GM12801 (cell line): ENCODE data around the gene KRT79.

Source experiments
- CTCF ChIP-seq: IDR thresholded peaks from one replicate; pipeline ENCODE4 v1.5.1; 2011; ENCODE audit warnings: control low read depth; ENCODE audit not compliant: insufficient read length; ENCODE audit errors: extremely low read depth

Gene KRT79

GRCh38 chr12:52800259-52800917 is 33.7 kb downstream of the KRT79 start:
- no peak for TF ChIP-seq CTCF

- TF ChIP-seq CTCF, result no peak
Observed at GRCh38 chr12:52799505-52800211, 34.5 kb downstream of the KRT79 start.

DNA sequence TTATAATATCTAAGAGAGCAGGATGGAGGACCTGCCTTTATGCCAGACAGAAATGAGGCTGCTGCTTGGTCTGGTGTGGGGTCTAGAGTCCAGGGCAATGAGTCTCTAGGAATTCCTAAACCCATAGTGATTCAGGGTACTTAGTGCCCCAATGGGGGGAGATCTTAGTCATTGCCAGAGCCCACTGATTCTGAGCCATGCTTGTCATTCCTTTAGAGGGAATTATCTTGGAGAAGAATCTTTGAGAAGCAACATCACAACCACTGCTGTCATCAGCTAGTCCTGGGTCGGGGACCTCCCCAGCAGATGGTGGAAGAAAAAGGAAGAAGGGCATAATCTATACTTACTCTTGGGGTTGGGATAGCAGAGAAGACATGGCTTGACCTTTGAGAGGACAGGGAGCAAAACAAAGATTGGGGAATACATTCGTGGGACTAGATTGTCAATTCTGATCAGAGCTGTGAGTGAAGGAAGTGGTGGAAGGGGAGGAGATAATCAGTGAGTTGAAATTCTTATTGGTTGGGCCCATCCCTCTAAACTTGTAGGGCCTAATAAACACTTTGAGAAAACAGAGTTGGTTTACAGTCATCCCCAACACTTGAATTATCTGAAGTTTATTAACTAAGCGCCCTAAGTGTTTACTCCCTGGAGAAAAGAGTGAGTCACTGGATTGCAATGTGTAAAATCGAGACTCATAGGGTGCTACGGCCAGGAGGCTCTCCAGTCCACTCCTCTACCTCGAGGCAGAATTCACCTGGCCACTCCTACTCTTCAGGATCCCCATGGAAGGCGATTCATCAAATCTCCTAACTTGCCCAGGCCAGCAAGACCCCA is 35.2 kb downstream of the KRT79 start:
- no peak for TF ChIP-seq CTCF

DNA sequence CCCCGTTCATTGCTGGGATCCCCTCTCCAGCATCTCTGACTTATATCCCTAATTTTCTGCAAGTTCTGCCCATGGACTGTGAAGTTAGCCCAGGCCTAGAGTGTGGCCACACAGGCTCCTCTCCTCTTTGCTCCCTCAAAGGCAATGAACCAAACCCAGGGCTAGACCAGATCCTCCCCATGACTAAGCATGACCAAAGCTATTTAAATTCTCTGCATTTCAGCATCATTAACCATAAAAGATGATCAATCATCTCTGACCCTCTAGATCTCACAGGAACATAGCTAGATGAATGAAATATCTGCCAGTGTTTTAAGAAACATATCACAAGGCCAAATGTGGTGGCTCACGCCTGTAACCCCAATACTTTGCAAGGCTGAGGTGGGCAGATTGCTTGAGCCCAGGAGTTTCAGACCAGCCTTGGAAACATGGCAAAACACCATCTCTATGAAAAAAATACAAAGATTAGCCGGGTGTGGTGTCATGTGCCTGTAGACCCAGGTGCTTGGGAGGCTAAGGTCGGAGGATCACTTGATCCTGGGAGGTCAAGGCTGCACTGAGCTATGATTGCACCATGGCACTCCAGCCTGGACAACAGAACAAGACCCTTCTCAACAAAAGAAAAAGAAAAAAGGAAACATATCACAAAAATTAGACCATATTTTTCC is 36.0 kb downstream of the KRT79 start:
- TF ChIP-seq CTCF, result no peak

- no peak for TF ChIP-seq CTCF
Observed at GRCh38 chr12:52797529-52797894, 36.6 kb downstream of the KRT79 start.

DNA sequence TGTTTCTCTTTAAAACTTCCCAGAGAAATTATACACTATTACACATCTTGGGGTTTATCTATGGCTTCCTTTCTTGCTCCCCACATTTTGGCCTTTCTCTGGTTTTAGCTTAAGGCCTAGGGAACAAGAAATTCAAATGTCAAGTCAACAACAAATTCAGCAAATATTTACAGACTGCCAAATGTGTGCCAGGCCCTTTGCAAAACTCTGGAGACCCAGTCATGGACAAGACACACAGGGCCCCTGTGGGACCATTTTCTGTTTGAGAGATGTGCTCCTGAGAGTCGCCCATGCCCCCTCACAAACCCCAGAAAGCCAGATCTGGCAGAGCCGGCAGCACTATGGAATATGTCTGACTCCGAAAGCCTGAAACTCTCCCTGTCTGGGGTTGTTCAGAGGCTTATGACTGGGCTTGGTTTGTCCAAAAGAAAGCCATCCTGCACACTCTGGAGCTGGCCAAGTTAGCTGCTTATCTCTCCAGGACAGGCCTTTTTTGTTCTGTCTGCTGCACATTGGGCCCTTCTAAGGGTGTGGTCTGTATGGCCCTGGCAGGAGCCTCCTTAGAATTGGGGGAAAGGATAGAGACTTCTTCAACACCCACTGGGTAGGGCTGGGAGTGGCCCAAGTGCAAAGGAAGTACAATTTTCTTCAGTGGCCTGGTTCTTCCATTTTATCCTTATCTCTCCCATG is 37.1 kb downstream of the KRT79 start:
- no peak for TF ChIP-seq CTCF
